Natural killer cell (primary cell): ENCODE results near the gene TMEM221. TPM values are rescaled to one million over a fixed set of nuclear protein-coding genes. Genes with fewer than 3 reads are reported as not detected.

ENCODE experiments used
- ATAC-seq, 3 donors: fragments of 150-1000 bp in 2 of 3; fragments of 200-7000 bp in 1 of 3; cut with Tn5 transposase; 1 replicate in 1 of 3; 2 replicates in 2 of 3; pipeline ENCODE4 v1.10.0; 2021; ENCODE audit warnings: mild to moderate bottlenecking in 2 of 3, moderate library complexity in 2 of 3
- DNase-seq, 2 donors: peaks; one replicate each; pipeline versions ENCODE4 v3.0.0 to v3.0.0-alpha.2; 2013 to 2021; ENCODE audit warnings: mixed read lengths in 1 of 2
- H3K27ac ChIP-seq: one replicate; pipeline ENCODE4 v1.5.1; 2013; ENCODE audit warnings: mild to moderate bottlenecking, low read length
- H3K27me3 ChIP-seq: one replicate; pipeline ENCODE4 v1.6.1; 2013; ENCODE audit warnings: low read length; ENCODE audit not compliant: control insufficient read depth, insufficient read depth
- H3K36me3 ChIP-seq: one replicate; pipeline ENCODE4 v1.6.1; 2013; ENCODE audit warnings: low read length; ENCODE audit not compliant: control insufficient read depth, insufficient read depth
- H3K4me1 ChIP-seq: one replicate; pipeline ENCODE4 v1.6.1; 2013; ENCODE audit warnings: low read length; ENCODE audit not compliant: control insufficient read depth, insufficient read depth
- H3K4me3 ChIP-seq: one replicate; pipeline ENCODE4 v1.5.1; 2013; ENCODE audit warnings: low read length
- H3K9me3 ChIP-seq: one replicate; pipeline ENCODE4 v1.6.1; 2013; ENCODE audit warnings: low read length; ENCODE audit not compliant: control insufficient read depth, insufficient read depth
- H3K27ac Mint-ChIP-seq, 2 donors: one replicate each; pipeline ENCODE4 v1.8.0; 2022; ENCODE audit warnings: mild to moderate bottlenecking in 2 of 2, mixed read lengths in 2 of 2, moderate library complexity in 1 of 2
- H3K27me3 Mint-ChIP-seq, 2 donors: one replicate each; pipeline ENCODE4 v1.8.0; 2022; ENCODE audit warnings: low read depth in 2 of 2, mixed read lengths in 2 of 2
- H3K36me3 Mint-ChIP-seq: one replicate; pipeline ENCODE4 v1.8.0; 2022; ENCODE audit warnings: mixed read lengths
- H3K4me1 Mint-ChIP-seq, 2 donors: one replicate each; pipeline ENCODE4 v1.8.0; 2022; ENCODE audit warnings: mixed read lengths in 2 of 2
- H3K4me3 Mint-ChIP-seq: one replicate; pipeline ENCODE4 v1.8.0; 2022; ENCODE audit warnings: mild to moderate bottlenecking, moderate library complexity, mixed read lengths
- H3K9me3 Mint-ChIP-seq, 2 donors: one replicate each; pipeline ENCODE4 v1.8.0; 2022; ENCODE audit warnings: mixed read lengths in 2 of 2
- CTCF ChIP-seq: fragments of 200-600 bp; IDR thresholded peaks from one replicate; pipeline ENCODE4 v1.8.0; 2022; ENCODE audit warnings: antibody characterized with exemption
- WGBS: methylation state at CpG from one replicate; pipeline ENCODE4 v1.1.7; 2013; ENCODE audit warnings: missing lambda C conversion rate; ENCODE audit not compliant: insufficient coverage; 5-methylcytosine and 5-hydroxymethylcytosine counted together
- intact Hi-C: fragments of 100-400 bp; cut with micrococcal nuclease; formaldehyde crosslinking; loops from one replicate; pipeline ENCODE4 v1.14.2; 2022
- total RNA-seq, 4 donors: library from RNA; stranded (reverse); fragments of 120-200 nt in 1 of 4; gene quantifications; one replicate each; pipeline versions ENCODE4 v1.2.3 to v1.2.4, GENCODE V29; 2013 to 2022

Gene TMEM221
- total RNA-seq, 3 donors from 2014 or later (not counting 1 experiment from before 2014, with no cell fraction given): not detected

- H3K4me1 Mint-ChIP-seq: peaks cover 43 to 45% of the 10 kb centered on the region in 2 donors
- peak within 1 kb of the TSS; percentile 78 for H3K4me3 ChIP-seq
These were observed 43.0 kb downstream of the TMEM221 start, which contains the start of gene BST2 for GRCh38 chr19:17405250-17406045. Gene BST2, minus strand, starts transcription at chr19:17405630. Its CDS starts 55 bp downstream, at chr19:17405575.

GRCh38 chr19:17404621-17405249 lies 43.7 kb downstream of the TMEM221 start:
- H3K9me3 ChIP-seq: no peaks in the 10 kb centered on the region
- peak overlapping the region; percentile 89 for H3K27ac ChIP-seq
- peaks cover 43 to 45% of the 10 kb centered on the region in 2 donors for H3K4me1 Mint-ChIP-seq
- no peaks in the 10 kb centered on the region for H3K36me3 Mint-ChIP-seq
- H3K4me3 Mint-ChIP-seq: peak overlapping the region; percentile 96
- no peaks in the 10 kb centered on the region for H3K27me3 ChIP-seq
- TF ChIP-seq CTCF: no peak
- H3K27ac Mint-ChIP-seq: peak overlapping the region; percentile 89 to 97
- no peaks in the 10 kb centered on the region for H3K9me3 Mint-ChIP-seq
- intact Hi-C loops: loop anchor here (10.0 kb wide), 1 partner anchor 70 kb away; the partner anchor contains the start of genes ANO8 and GTPBP3
- H3K4me1 ChIP-seq: peaks cover 56% of the 10 kb centered on the region
- H3K36me3 ChIP-seq: peaks cover 19% of the 10 kb centered on the region
- ATAC-seq (no peak), DNase-seq (no peak)
- H3K4me3 ChIP-seq: peak overlapping the region; percentile 78
- WGBS: 23% methylated on average over 6 of the region's 7 CpGs
- no peaks in the 10 kb centered on the region for H3K27me3 Mint-ChIP-seq

More at GRCh38 chr19:17405250-17406045, 43.0 kb downstream of the TMEM221 start, which contains the start of gene BST2:
- H3K27me3 ChIP-seq: no peaks in the 10 kb centered on the region
- H3K9me3 ChIP-seq: no peaks in the 10 kb centered on the region
- Mint-ChIP-seq H3K36me3 (no peaks in the 10 kb centered on the region), H3K9me3 (no peaks in the 10 kb centered on the region), H3K27me3 (no peaks in the 10 kb centered on the region), H3K4me3 (peak within 1 kb of the TSS; percentile 96), H3K27ac (peak within 1 kb of the TSS; percentile 89 to 97)
- peaks cover 19% of the 10 kb centered on the region for H3K36me3 ChIP-seq
- H3K4me1 ChIP-seq: peaks cover 56% of the 10 kb centered on the region
- ATAC-seq (peak; percentile 88 to 94 (median 89)), DNase-seq (peak; percentile 47 to 83)
- intact Hi-C loops: loop anchor here (10.0 kb wide), 1 partner anchor 71 kb away; the partner anchor contains the start of genes ANO8 and GTPBP3
- TF ChIP-seq CTCF: no peak
- under 1% methylated on average over 18 of the region's 18 CpGs for WGBS
- H3K27ac ChIP-seq: peak within 1 kb of the TSS; percentile 89

DNA sequence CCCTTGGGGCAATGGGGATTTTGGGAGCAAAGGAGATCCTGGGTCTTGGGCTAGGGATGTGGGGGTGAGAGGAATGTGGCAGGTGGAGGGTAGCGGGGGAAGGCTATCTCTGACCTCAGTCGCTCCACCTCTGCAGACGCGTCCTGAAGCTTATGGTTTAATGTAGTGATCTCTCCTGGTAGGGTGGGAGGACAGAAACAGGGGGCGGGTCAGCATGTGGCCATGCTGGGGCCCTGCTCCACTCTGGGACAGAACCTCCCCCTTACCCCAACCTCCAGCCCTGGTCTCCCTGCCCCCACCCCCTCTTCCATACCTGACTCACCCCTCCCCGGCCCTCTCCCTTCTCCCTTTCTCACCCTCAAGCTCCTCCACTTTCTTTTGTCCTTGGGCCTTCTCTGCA lies 44.5 kb downstream of the TMEM221 start:
- no peak for ATAC-seq
- intact Hi-C loops: loop anchor here (10.0 kb wide), 1 partner anchor 69 kb away; the partner anchor contains the start of genes ANO8 and GTPBP3
- peak overlapping the region; percentile 89 to 97 for H3K27ac Mint-ChIP-seq

More for the DNA sequence above, 44.5 kb downstream of the TMEM221 start:
- WGBS: 39% methylated on average over 3 of the region's 6 CpGs
- peaks cover 56% of the 10 kb centered on the region for H3K4me1 ChIP-seq
- peak overlapping the region; percentile 78 for H3K4me3 ChIP-seq
- H3K27me3 Mint-ChIP-seq: no peaks in the 10 kb centered on the region
- peak overlapping the region; percentile 96 for H3K4me3 Mint-ChIP-seq
- H3K9me3 Mint-ChIP-seq: no peaks in the 10 kb centered on the region
- no peak for DNase-seq
- H3K27me3 ChIP-seq: no peaks in the 10 kb centered on the region
- TF ChIP-seq CTCF: no peak
- H3K36me3 Mint-ChIP-seq: no peaks in the 10 kb centered on the region
- H3K27ac ChIP-seq: peak overlapping the region; percentile 89
- H3K4me1 Mint-ChIP-seq: peaks cover 43 to 45% of the 10 kb centered on the region in 2 donors
- peaks cover 20% of the 10 kb centered on the region for H3K36me3 ChIP-seq
- H3K9me3 ChIP-seq: no peaks in the 10 kb centered on the region
